ENCODE results near the gene C9orf50.

C9orf50 gene

GRCh38 chr9:129620669-129621295, at the start of gene C9orf50:
Gene C9orf50 (minus strand): TSS chr9:129621101. CDS start chr9:129620574, 527 bp downstream.
- H3K36me3 ChIP-seq (ENCODE audit: low read length): no peaks in the 10 kb centered on the region
- no peaks in the 10 kb centered on the region for H3K79me2 ChIP-seq (ENCODE audit: insufficient read depth, low read length)
- TF ChIP-seq CTCF (IDR thresholded peaks at IDR 0.05; ENCODE audit: insufficient read depth, low read length, poor library complexity, severe bottlenecking) (no peak), EZH2phosphoT487 (conservative IDR thresholded peaks at IDR 0.05; ENCODE audit: low read length) (no peak)
- H3K9me3 ChIP-seq (ENCODE audit: insufficient read depth, low read length): no peaks in the 10 kb centered on the region
- H3F3A ChIP-seq (ENCODE audit: insufficient read depth): peaks cover 5% of the 10 kb centered on the region; the same call in 1 of the 2 replicates
- H3K9me2 ChIP-seq (replicated peaks; ENCODE audit: insufficient read depth, low read length): no peaks in the 10 kb centered on the region
- no peak within 1 kb of the TSS for H2AFZ ChIP-seq (ENCODE audit: low read depth, low read length, severe bottlenecking)
- H3K27me3 ChIP-seq (ENCODE audit: low read length): no peaks in the 10 kb centered on the region
- no peak within 1 kb of the TSS for H3K4me3 ChIP-seq (ENCODE audit: insufficient read depth, low read length, poor library complexity, severe bottlenecking)
- H3K4me2 ChIP-seq (ENCODE audit: low read depth, low read length, poor library complexity, severe bottlenecking): no peak within 1 kb of the TSS
- no peak within 1 kb of the TSS for H3K27ac ChIP-seq (ENCODE audit: low read depth, low read length)
- no peak within 1 kb of the TSS for H3K9ac ChIP-seq (ENCODE audit: low read length)
- no peaks in the 10 kb centered on the region for H4K20me1 ChIP-seq (ENCODE audit: low read depth, low read length)

- Histone ChIP-seq H3K9ac (ENCODE audit: low read length) (no peak overlapping the region), H3K4me2 (ENCODE audit: low read depth, low read length, poor library complexity, severe bottlenecking) (no peak overlapping the region), H3K4me3 (ENCODE audit: insufficient read depth, low read length, poor library complexity, severe bottlenecking) (no peak overlapping the region), H3F3A (ENCODE audit: insufficient read depth) (no peaks in the 10 kb centered on the region), H2AFZ (ENCODE audit: low read depth, low read length, severe bottlenecking) (no peak overlapping the region), H3K79me2 (ENCODE audit: insufficient read depth, low read length) (no peaks in the 10 kb centered on the region), H3K36me3 (ENCODE audit: low read length) (no peaks in the 10 kb centered on the region), H3K27ac (ENCODE audit: low read depth, low read length) (no peak overlapping the region), H3K27me3 (ENCODE audit: low read length) (no peaks in the 10 kb centered on the region), H3K9me3 (ENCODE audit: insufficient read depth, low read length) (no peaks in the 10 kb centered on the region), H4K20me1 (ENCODE audit: low read depth, low read length) (no peaks in the 10 kb centered on the region), H3K9me2 (replicated peaks; ENCODE audit: insufficient read depth, low read length) (no peaks in the 10 kb centered on the region)
- TF ChIP-seq EZH2phosphoT487 (conservative IDR thresholded peaks at IDR 0.05; ENCODE audit: low read length): no peak
- no peak for TF ChIP-seq CTCF (IDR thresholded peaks at IDR 0.05; ENCODE audit: insufficient read depth, low read length, poor library complexity, severe bottlenecking)
These were observed 49.0 kb upstream of the C9orf50 start for GRCh38 chr9:129669946-129670345.

- H3K9me2 ChIP-seq (replicated peaks; ENCODE audit: insufficient read depth, low read length): no peaks in the 10 kb centered on the region
- TF ChIP-seq EZH2phosphoT487 (conservative IDR thresholded peaks at IDR 0.05; ENCODE audit: low read length) (no peak), CTCF (IDR thresholded peaks at IDR 0.05; ENCODE audit: insufficient read depth, low read length, poor library complexity, severe bottlenecking) (no peak)
- H3K9me3 ChIP-seq (ENCODE audit: insufficient read depth, low read length): no peaks in the 10 kb centered on the region
- no peaks in the 10 kb centered on the region for H3K36me3 ChIP-seq (ENCODE audit: low read length)
- H3K27me3 ChIP-seq (ENCODE audit: low read length): no peaks in the 10 kb centered on the region
- H3K4me2 ChIP-seq (ENCODE audit: low read depth, low read length, poor library complexity, severe bottlenecking): no peak overlapping the region
- H3F3A ChIP-seq (ENCODE audit: insufficient read depth): no peaks in the 10 kb centered on the region
- H2AFZ ChIP-seq (ENCODE audit: low read depth, low read length, severe bottlenecking): no peak overlapping the region
- H3K9ac ChIP-seq (ENCODE audit: low read length): no peak overlapping the region
- H4K20me1 ChIP-seq (ENCODE audit: low read depth, low read length): no peaks in the 10 kb centered on the region
- H3K4me3 ChIP-seq (ENCODE audit: insufficient read depth, low read length, poor library complexity, severe bottlenecking): no peak overlapping the region
- H3K27ac ChIP-seq (ENCODE audit: low read depth, low read length): no peak overlapping the region
- no peaks in the 10 kb centered on the region for H3K79me2 ChIP-seq (ENCODE audit: insufficient read depth, low read length)
These were observed 48.3 kb upstream of the C9orf50 start for GRCh38 chr9:129669141-129669718.

Measured in SU-DHL-6 (cell line).